Measurements from ENCODE around the gene FAM110D.

Gene FAM110D

GRCh38 chr1:26130695-26131094, 28.2 kb upstream of the FAM110D start:
- DNase-seq = no peak

GRCh38 chr1:26132128-26132833, 26.6 kb upstream of the FAM110D start:
- no peak for DNase-seq

DNA sequence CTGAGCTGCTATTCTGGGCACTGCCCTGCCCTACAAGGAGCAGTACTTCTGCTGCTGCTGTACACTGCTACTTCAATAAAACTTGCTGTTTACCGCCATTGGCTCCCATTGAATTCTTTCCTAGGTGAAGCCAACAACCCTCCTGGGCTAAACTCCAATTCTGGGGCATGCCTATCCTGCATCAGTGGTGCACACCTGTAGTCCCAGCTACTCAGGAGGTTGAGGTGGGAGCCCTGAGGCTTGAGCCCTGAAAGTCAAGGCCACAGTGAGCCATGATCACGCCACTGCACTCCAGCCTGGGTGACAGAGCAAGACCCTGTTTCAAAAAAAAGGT, 26.1 kb upstream of the FAM110D start:
- no peak for DNase-seq

DNA sequence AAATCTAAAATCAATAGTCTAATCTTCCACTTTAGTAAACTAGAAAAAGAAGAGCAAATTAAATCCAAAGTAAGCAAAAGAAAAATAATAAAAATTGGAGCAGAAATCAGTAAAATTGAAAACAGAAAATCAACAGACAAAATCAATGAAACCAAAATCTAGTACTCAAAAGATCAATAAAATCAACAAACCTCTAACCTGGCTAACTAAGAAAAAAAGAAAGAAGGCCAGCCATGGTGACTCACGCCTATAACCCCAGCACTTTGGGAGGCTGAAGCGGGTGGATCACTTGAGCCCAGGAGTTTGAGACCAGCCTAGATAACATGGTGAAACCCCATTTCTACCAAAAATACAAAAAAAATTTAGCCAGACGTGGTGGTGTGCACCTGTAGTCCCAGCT, 24.4 kb upstream of the FAM110D start:
- no peak for DNase-seq

DNA sequence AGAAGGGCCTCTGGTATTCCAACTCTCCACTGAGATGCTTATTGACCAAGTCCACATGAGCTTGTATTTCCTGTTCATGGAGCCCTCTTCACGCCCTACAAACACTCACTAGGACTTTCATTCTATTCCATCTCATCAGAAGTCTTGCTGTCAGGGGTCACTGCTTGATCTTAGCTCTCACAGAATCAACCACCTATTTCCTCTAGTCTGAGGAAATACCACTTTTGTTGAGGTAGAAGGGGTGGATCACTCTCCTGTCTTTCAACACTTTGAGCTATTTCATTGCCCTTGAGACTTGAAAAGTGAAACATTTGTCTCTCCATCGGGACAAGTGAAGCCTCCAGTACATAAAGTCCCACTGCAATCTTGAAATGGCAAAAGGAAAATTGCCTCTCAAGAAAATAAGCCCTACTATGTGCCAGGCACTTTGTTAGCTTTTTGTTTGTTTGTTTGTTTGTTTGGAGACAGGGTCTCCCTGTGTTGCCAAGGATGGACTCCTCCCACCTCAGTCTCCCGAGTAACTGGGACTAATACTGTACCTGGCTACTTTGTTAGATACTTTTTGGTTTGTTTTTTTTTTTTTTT, 19.8 kb upstream of the FAM110D start:
- no peak for DNase-seq

DNA sequence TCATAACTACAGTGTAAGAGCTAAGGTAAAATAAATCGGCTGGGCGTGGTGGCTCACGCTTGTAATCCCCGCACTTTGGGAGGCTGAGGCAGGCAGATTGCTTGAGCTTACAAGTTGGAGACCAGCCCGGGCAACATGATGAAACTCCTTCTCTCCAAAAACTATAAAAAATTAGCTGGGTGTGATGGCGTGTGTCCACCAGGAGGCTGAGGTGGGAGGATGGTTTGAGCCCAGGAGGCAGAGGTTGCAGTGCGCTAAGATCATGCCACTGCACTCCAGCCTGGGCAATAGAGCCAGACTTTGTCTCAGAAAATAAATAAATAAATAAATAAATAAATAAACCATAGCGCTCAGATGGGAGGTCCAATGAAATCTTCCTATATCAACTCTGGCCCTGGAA, 16.7 kb upstream of the FAM110D start:
- DNase-seq = no peak

DNA sequence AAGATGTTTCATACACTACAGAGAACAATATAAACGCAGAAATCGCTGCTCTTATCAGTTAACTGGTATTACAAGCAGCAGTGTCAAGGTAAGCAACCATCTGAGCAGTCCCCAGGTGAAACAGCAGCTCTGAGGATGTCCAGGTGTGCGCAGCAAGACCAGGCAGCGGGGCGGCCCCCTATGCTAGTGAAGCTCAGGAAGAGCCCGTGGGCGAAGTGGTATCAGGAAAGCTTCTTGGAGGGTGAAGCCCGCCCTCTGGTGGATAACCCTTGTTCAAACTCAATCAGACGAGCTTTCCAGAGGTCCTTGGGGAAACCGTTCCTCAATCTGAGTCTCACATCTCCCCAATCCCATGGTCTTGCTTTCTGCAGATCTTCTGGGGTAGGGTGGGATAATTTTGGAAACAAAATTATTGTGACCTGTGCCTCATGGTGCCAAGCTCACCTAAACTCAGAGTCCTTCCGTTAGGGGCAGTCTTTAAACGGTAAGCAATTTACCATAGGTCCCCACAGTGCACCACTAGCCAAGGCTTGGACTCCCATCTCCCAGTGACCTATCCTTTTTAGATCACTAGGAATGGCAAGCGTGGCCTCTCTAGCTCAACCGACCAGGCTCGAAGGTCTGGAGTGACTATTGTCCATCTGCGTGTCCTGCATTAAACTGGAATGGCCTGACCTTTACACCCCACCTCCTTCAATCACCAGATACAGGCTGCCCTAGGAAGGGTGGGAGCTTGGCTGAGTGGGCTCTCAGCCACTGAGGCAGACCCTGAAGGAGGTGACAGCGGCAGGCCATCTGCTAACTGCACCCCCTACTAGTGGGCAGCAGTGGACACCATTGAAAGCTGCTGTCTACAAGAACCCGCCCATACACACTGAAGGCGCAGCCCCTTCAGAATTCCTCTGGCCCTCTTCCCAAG, 13.6 kb upstream of the FAM110D start:
- peak; percentile 81 for DNase-seq

- no peak for DNase-seq
Measured at GRCh38 chr1:26145960-26146294, 13.0 kb upstream of the FAM110D start.

DNA sequence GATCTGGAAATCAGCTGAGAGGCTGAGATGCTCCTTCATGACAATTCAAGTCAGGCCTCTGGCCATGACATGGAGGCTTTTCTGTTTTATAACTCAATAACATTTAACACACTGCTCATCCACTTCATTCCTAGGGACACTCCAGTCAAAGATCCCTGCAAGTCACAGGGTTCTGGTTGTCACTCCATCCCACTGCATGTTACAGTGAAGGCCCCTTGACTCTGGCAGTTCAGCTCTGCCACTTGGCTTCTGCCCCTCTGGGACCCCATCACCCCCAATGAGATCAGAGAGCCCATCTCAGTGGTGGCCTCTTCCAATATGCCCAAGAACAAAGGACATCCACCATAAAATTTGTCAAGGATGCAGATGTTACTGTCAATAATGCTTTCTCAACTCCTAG, 10.0 kb upstream of the FAM110D start:
- peak; percentile 11 for DNase-seq

DNA sequence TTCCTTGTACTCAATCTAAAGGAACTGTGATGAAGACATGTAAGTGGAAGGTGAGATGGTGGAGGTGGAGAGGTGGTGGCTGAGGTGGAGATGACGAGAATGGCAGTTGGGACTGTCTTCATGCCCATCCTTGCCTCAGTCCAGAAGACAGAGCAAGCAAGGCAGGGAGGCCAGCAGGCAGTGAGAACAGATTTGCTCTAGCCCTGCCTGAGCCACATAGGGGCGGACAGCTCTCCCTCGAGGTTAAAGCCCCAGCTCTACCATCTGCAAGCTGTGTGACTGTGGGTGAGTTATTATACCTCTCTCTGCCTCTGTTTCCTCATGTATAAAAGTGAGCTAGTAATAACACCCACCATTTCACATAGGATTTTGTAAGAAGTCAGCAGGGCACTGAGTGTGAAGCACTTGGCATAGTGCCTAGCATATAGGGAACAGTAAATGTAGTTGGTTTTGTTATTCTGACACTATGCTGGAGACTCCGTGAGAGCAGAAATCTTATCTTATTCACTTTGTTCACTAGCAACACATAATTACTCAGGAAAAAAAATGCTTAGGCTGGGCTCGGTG, 4.8 kb upstream of the FAM110D start:
- DNase-seq = no peak

DNA sequence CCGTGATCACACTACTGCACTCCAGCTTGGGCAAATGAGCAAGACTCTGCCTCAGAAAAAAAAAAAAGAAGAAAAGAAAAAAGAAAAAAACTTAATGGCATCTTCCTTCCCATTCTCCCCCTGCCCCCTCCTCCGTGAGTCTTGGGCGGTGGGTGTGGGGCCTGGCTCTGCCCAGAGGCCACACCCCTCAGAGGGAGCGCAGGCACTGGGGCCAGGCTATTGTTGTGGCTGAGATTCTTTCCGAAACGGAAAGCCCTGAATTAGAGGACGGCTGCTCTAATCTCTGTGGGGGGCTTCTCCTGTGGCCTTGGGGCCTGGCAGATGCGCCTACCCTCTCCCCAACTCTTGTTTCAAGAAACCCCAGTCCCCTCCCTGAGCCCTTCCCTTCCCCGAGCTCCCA, 4.1 kb upstream of the FAM110D start:
- DNase-seq = no peak

GRCh38 chr1:26155370-26156284, 3.3 kb upstream of the FAM110D start:
- DNase-seq = no peak

DNA sequence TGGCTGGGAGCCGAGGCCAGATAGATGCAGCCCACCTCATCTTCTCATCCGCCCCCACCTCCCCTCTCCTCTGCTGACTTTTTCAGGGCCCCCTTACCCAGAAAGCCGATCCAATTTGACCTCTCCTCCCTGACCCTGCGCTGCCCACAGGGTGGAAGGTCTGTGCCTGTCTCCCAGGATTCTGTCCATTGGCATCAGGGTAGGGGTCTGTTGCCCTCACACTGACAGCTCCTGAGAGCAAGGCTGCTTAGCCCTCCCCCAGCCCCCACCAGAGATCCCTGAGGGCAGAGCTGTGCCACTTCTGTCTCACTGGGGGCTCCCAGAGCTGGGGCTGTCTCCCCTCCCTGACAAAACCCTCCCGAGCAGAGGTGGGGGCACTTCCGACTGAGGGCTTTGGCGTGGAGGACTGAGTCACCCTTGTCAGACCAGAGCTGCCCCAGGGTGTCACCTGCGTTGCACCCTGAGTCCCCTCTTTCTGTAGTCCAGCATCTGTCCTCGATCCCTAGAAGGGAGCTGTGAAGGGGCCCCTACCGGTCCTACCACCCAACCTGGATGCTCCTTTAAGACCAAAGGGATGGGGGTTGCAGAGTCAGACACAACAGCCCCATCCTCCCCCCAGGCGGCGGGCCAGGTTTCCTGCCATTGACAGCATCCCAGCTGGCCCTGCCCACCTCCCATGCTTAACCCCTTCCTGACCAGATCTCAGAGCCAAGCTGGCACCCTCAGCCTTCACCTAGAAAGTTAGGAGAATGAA, 2.4 kb upstream of the FAM110D start:
- DNase-seq = no peak

- DNase-seq = no peak
Measured at GRCh38 chr1:26158271-26158907, 490 bp upstream of the FAM110D start.

GRCh38 chr1:26159743-26160039, 812 bp downstream of the FAM110D start:
- DNase-seq = no peak

- DNase-seq = no peak
Measured at GRCh38 chr1:26160527-26161414, 1.9 kb downstream of the FAM110D start.

GRCh38 chr1:26161415-26162219, 2.7 kb downstream of the FAM110D start:
- peak; percentile 60 for DNase-seq

DNA sequence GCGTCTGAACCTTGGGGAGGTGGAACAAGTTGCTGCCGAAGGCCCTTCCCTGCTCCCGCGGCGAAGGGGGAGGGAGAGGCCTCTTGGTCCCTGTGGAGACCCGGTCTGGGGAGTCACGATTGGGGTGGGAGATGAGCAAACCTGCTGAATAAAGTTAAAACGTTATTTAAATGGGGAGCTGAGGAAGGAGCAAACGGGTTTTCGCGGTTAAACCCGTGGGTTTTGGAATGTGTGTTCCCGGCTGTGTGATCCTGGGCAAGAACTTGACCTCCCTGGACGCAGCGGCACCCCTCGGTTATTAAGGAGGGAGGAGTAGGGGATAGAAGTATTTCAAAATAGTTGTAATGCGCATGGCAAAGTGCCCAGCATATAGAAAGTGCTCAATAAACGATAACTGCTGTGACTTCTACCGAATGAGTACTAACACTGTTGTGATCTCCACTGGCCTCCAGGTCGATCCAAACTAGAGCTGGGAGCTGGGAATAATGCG, 3.4 kb downstream of the FAM110D start:
- no peak for DNase-seq

GRCh38 chr1:26163684-26164035, 4.8 kb downstream of the FAM110D start:
- no peak for DNase-seq

All from stimulated activated CD8-positive, alpha-beta memory T cell treated with anti-CD3 and anti-CD28 coated beads, Interleukin-4, amount 100 ng/mL, for 48 hours (primary cell).